ENCODE measurements around the gene HYOU1. TPM values are rescaled to one million over a fixed set of nuclear protein-coding genes. Genes with fewer than 3 reads are reported as not detected.

Gene HYOU1
- total RNA-seq, 4 donors from 2014 or later, result 10.8 to 91.4 (median 61.2) TPM

GRCh38 chr11:118997627-118998387 is 59.2 kb downstream of the HYOU1 start, which contains the start of gene CENATAC:
CENATAC (plus strand) TSS chr11:118998138; CDS start chr11:118998198, 60 bp downstream.
- peak within 1 kb of the TSS; percentile 82 to 85 for H3K27ac ChIP-seq
- no peaks in the 10 kb centered on the region for H3K27me3 ChIP-seq
- H3K4me3 ChIP-seq, result peak within 1 kb of the TSS; percentile 52 to 89
- H3K4me1 ChIP-seq, result peaks cover 0 to 5% of the 10 kb centered on the region in 2 donors
- no peaks in the 10 kb centered on the region for H3K36me3 ChIP-seq
- TF ChIP-seq CTCF (IDR thresholded peaks at IDR 0.05) (peak in 2 of 4 experiments; percentile 38 to 41), POLR2A (IDR thresholded peaks at IDR 0.05) (peak; percentile 83 to 89)
- no peaks in the 10 kb centered on the region for H3K9me3 ChIP-seq
- DNase-seq, result peak; percentile 93 to 96
- intact Hi-C loops (cut with DNase I; ENCODE audit: low total_unique reads), result no loop called here

GRCh38 chr11:118996926-118997626 is 59.9 kb downstream of the HYOU1 start:
- peak overlapping the region; percentile 82 to 85 for H3K27ac ChIP-seq
- H3K4me1 ChIP-seq, result peaks cover 0 to 5% of the 10 kb centered on the region in 2 donors
- H3K27me3 ChIP-seq, result no peaks in the 10 kb centered on the region
- intact Hi-C loops (cut with DNase I; ENCODE audit: low total_unique reads), result no loop called here
- DNase-seq, result no peak
- peak overlapping the region; percentile 52 to 89 for H3K4me3 ChIP-seq
- TF ChIP-seq CTCF (IDR thresholded peaks at IDR 0.05) (no peak), POLR2A (IDR thresholded peaks at IDR 0.05) (no peak)
- no peaks in the 10 kb centered on the region for H3K36me3 ChIP-seq
- H3K9me3 ChIP-seq, result no peaks in the 10 kb centered on the region

Small RNA genes within 50 kb of the gene (microRNA-seq; reads per million reads assigned to microRNA genes)
- gene MIR3656 (ENCODE audit: borderline microRNAs expressed, borderline replicate concordance), result not detected

Small RNA genes within 50 kb of the gene (small RNA-seq; reads per million reads assigned to genes)
- gene AP003392.2, result not detected
- not detected for gene RF00017
- gene RF00019, result not detected

Other genes starting within 250 kb of the HYOU1 start
- gene CXCR5, start 173.3 kb downstream of the HYOU1 start, total RNA-seq, result under 1 TPM in 1 of 4 donors, not detected in 3; 0.14 TPM
- 100 to 1,000 TPM in 1 of 4 donors, 10 to 100 TPM in 1, 1 to 10 TPM in 2; 2.9 to 157 (median 13.7) TPM for gene BCL9L, start 131.3 kb downstream of the HYOU1 start, total RNA-seq
- not detected for gene UPK2, start 100.9 kb downstream of the HYOU1 start, total RNA-seq
- not detected for gene FOXR1, start 85.4 kb downstream of the HYOU1 start, total RNA-seq
- gene CENATAC, start 59.1 kb downstream of the HYOU1 start, total RNA-seq, result 10 to 100 TPM; 19.5 to 88.2 (median 49.7) TPM
- gene RPS25, start 38.9 kb downstream of the HYOU1 start, total RNA-seq, result 1,000 to 10,000 TPM; 1,075 to 3,325 (median 1,649) TPM
- gene TRAPPC4, start 38.4 kb downstream of the HYOU1 start, total RNA-seq, result 10 to 100 TPM in 2 of 4 donors, 1 to 10 TPM in 2; 8.2 to 55.4 (median 28.6) TPM
- gene SLC37A4, start 26.3 kb downstream of the HYOU1 start, total RNA-seq, result 10 to 100 TPM in 2 of 4 donors, 1 to 10 TPM in 2; 7.4 to 18.1 (median 11.9) TPM
- gene VPS11, start 10.6 kb upstream of the HYOU1 start, total RNA-seq, result 10 to 100 TPM; 25.6 to 86.6 (median 36.3) TPM
- 10 to 100 TPM in 3 of 4 donors, 1 to 10 TPM in 1; 9.5 to 19.9 (median 15.3) TPM for gene HMBS, start 27.7 kb upstream of the HYOU1 start, total RNA-seq
- 10 to 100 TPM in 2 of 4 donors, 1 to 10 TPM in 2; 2.8 to 30.6 (median 16.9) TPM for gene DPAGT1, start 44.6 kb upstream of the HYOU1 start, total RNA-seq
- gene C2CD2L, start 50.1 kb upstream of the HYOU1 start, total RNA-seq, result 10 to 100 TPM in 1 of 4 donors, 1 to 10 TPM in 3; 1.8 to 14.3 (median 2.7) TPM
- gene HINFP, start 64.4 kb upstream of the HYOU1 start, total RNA-seq, result 10 to 100 TPM; 13.5 to 27.6 (median 15.4) TPM
- gene ABCG4, start 91.8 kb upstream of the HYOU1 start, total RNA-seq, result 1 to 10 TPM in 1 of 4 donors, under 1 TPM in 1, not detected in 2; 0.55 to 2.7 TPM
- gene NLRX1, start 111.5 kb upstream of the HYOU1 start, total RNA-seq, result 10 to 100 TPM in 3 of 4 donors, 1 to 10 TPM in 1; 5.1 to 23.5 (median 16.8) TPM
- under 1 TPM in 2 of 4 donors, not detected in 2; under 0.01 to 0.41 TPM for gene NHERF4, start 128.3 kb upstream of the HYOU1 start, total RNA-seq
- 10 to 100 TPM in 3 of 4 donors, 1 to 10 TPM in 1; 10.0 to 39.9 (median 13.0) TPM for gene CBL, start 149.1 kb upstream of the HYOU1 start, total RNA-seq

Measured in uterus (tissue), 4 donors.